SK-N-SH (cell line): ENCODE measurements around the gene KPTN. TPM values are rescaled to one million over a fixed set of nuclear protein-coding genes. Genes with fewer than 3 reads are reported as not detected.

Experiments
- CTCF ChIA-PET: fragments of 300-600, 350-600 bp; formaldehyde crosslinking; extraction: SDS; loops from one replicate; lab custom pipeline; 2021; lab: Yijun Ruan, JAX
- POLR2A ChIA-PET: fragments of 350-600 bp; sonication (Branson Sonifier 250); formaldehyde crosslinking; extraction: SDS; loops from one replicate; lab custom pipeline; 2020; ENCODE audit warnings: antibody characterized with exemption, inconsistent platforms; lab: Yijun Ruan, JAX
- DNase-seq: peaks from one replicate; pipeline ENCODE4 v3.0.0; 2012
- H2AFZ ChIP-seq: fragments of 200-600 bp; sonication (generic); 2 replicates; pipeline ENCODE4 v1.8.1; 2016; ENCODE audit warnings: antibody characterized with exemption, mild to moderate bottlenecking, low read depth
- H3F3A ChIP-seq: fragments of 200-600 bp; sonication (generic); replicated peaks from 2 replicates; pipeline ENCODE3; 2016; ENCODE audit warnings: antibody characterized with exemption, mild to moderate bottlenecking; ENCODE audit not compliant: insufficient read depth
- H3K27ac ChIP-seq, 2 experiments: fragments of 200-500 bp in 1 of 2; fragments of 200-600 bp in 1 of 2; sonication (Bioruptor generic) in 1 of 2; sonication (generic), shearing (Covaris generic) in 1 of 2; 2 replicates each; pipeline versions ENCODE4 v1.5.1 to v1.6.1; 2014 to 2016; ENCODE audit warnings: low read depth in 2 of 2, inconsistent platforms in 1 of 2, low read length in 1 of 2, mild to moderate bottlenecking in 1 of 2, mixed read lengths in 1 of 2
- H3K27me3 ChIP-seq: fragments of 200-600 bp; sonication (generic), shearing (Covaris generic); 2 replicates; pipeline ENCODE4 v1.6.1; 2016; ENCODE audit warnings: mixed run types; ENCODE audit not compliant: insufficient read depth
- H3K36me3 ChIP-seq, 2 experiments: fragments of 200-500 bp in 1 of 2; fragments of 200-600 bp in 1 of 2; sonication (Bioruptor generic) in 1 of 2; sonication (generic) in 1 of 2; replicated peaks in 1 of 2; 2 replicates each; pipeline versions ENCODE3 to v1.5.1; 2014 to 2016; ENCODE audit warnings: low read length in 1 of 2, mild to moderate bottlenecking in 1 of 2; ENCODE audit not compliant: insufficient read depth in 2 of 2, control insufficient read depth in 1 of 2
- H3K4me1 ChIP-seq, 2 experiments: fragments of 200-500 bp in 1 of 2; fragments of 200-600 bp in 1 of 2; sonication (Bioruptor generic) in 1 of 2; sonication (generic), shearing (Covaris generic) in 1 of 2; 2 replicates each; pipeline versions ENCODE4 v1.5.1 to v1.6.1; 2014 to 2016; ENCODE audit warnings: low read depth in 1 of 2, low read length in 1 of 2, mixed run types in 1 of 2; ENCODE audit not compliant: insufficient read depth in 2 of 2, control insufficient read depth in 1 of 2
- H3K4me2 ChIP-seq: fragments of 200-600 bp; sonication (generic), shearing (Covaris generic); 2 replicates; pipeline ENCODE4 v1.6.1; 2017; ENCODE audit warnings: mixed run types
- H3K4me3 ChIP-seq, 2 experiments: fragments of 200-500 bp in 1 of 2; fragments of 200-600 bp in 1 of 2; sonication (Bioruptor generic) in 1 of 2; sonication (generic), shearing (Covaris generic) in 1 of 2; 2 replicates each; pipeline versions ENCODE4 v1.5.1 to v1.8.1; 2014 to 2016; ENCODE audit warnings: low read depth in 2 of 2, inconsistent platforms in 1 of 2, low read length in 1 of 2, mild to moderate bottlenecking in 1 of 2, mixed read lengths in 1 of 2, moderate library complexity in 1 of 2
- H3K79me2 ChIP-seq: fragments of 200-600 bp; sonication (generic); 2 replicates; pipeline ENCODE4 v1.8.1; 2017; ENCODE audit warnings: mild to moderate bottlenecking; ENCODE audit not compliant: insufficient read depth
- H3K9ac ChIP-seq: fragments of 200-600 bp; sonication (generic); 2 replicates; pipeline ENCODE4 v1.6.1; 2017; ENCODE audit warnings: mixed run types
- H3K9me2 ChIP-seq: fragments of 200-600 bp; sonication (generic); 2 replicates; pipeline ENCODE4 v1.6.1; 2017; ENCODE audit warnings: mixed run types
- H3K9me3 ChIP-seq: fragments of 200-600 bp; sonication (generic); 2 replicates; pipeline ENCODE4 v1.6.1; 2017; ENCODE audit warnings: mixed run types, mild to moderate bottlenecking, moderate library complexity
- H4K20me1 ChIP-seq: fragments of 200-600 bp; sonication (generic); 2 replicates; pipeline ENCODE4 v1.6.1; 2017; ENCODE audit warnings: mild to moderate bottlenecking, mixed run types; ENCODE audit not compliant: insufficient read depth
- CHD2 ChIP-seq: fragments of 150-350 bp; IDR thresholded peaks from 2 replicates; pipeline ENCODE4 v1.6.1; 2018; ENCODE audit warnings: low read length; ENCODE audit not compliant: partially characterized antibody
- EP300 ChIP-seq, 2 experiments: IDR thresholded peaks; 2 replicates each; pipeline versions ENCODE4 v1.4.0 to v1.6.1; 2012; ENCODE audit warnings: borderline replicate concordance in 1 of 2, low read depth in 1 of 2, low read length in 1 of 2
- GABPA ChIP-seq: IDR thresholded peaks from 2 replicates; pipeline ENCODE4 v1.4.0; 2012; ENCODE audit warnings: low read depth, mild to moderate bottlenecking
- IRF3 ChIP-seq: fragments of 150-350 bp; IDR thresholded peaks from 2 replicates; pipeline ENCODE4 v1.6.1; 2016; ENCODE audit warnings: mild to moderate bottlenecking, low read depth, low read length
- MEF2A ChIP-seq: IDR thresholded peaks from 2 replicates; pipeline ENCODE4 v1.4.0; 2012; ENCODE audit warnings: low read depth, borderline replicate concordance
- MXI1 ChIP-seq: IDR thresholded peaks from 2 replicates; pipeline ENCODE4 v1.6.1; 2012; ENCODE audit warnings: mild to moderate bottlenecking, low read depth, low read length, improper control_type of control experiment
- RFX5 ChIP-seq: IDR thresholded peaks from 2 replicates; pipeline ENCODE4 v1.6.1; 2012; ENCODE audit warnings: mild to moderate bottlenecking, improper control_type of control experiment, low read length
- SIN3A ChIP-seq: IDR thresholded peaks from 2 replicates; pipeline ENCODE4 v1.6.1; 2012; ENCODE audit warnings: low read depth, mild to moderate bottlenecking, low read length, moderate library complexity, borderline replicate concordance
- TCF12 ChIP-seq: IDR thresholded peaks from 2 replicates; pipeline ENCODE4 v1.4.0; 2012
- YY1 ChIP-seq: IDR thresholded peaks from 2 replicates; pipeline ENCODE4 v1.4.0; 2012; ENCODE audit warnings: low read depth, mild to moderate bottlenecking
- ZBTB33 ChIP-seq: IDR thresholded peaks from 2 replicates; pipeline ENCODE4 v1.4.0; 2012; ENCODE audit warnings: low read depth, borderline replicate concordance
- WGBS: methylation state at CpG from one replicate; pipeline ENCODE4 v1.1.6; 2017; ENCODE audit warnings: low lambda C conversion rate; 5-methylcytosine and 5-hydroxymethylcytosine counted together
- polyA plus RNA-seq, 3 experiments: library from polyadenylated mRNA; depleted of rRNA; stranded (reverse); fragments of >200 nt; gene quantifications; 2 replicates each; pipeline ENCODE4 v1.2.3, GENCODE V29; 2012
- TF ChIP-seq, protein P1 (sequence below): IDR thresholded peaks from 2 replicates; pipeline ENCODE4 v1.6.1; 2012; ENCODE audit warnings: mild to moderate bottlenecking, low read depth, low read length, moderate library complexity
- TF ChIP-seq, protein P2 (sequence below): fragments of 200-600 bp; sonication (generic); IDR thresholded peaks from 2 replicates; pipeline ENCODE4 v1.6.1; 2017; ENCODE audit warnings: antibody characterized with exemption, mild to moderate bottlenecking, moderate library complexity

KPTN gene
- polyA plus RNA-seq, 1 of the 3 experiments (the other 2 are of a cell fraction) = 15.8 TPM

DNA sequence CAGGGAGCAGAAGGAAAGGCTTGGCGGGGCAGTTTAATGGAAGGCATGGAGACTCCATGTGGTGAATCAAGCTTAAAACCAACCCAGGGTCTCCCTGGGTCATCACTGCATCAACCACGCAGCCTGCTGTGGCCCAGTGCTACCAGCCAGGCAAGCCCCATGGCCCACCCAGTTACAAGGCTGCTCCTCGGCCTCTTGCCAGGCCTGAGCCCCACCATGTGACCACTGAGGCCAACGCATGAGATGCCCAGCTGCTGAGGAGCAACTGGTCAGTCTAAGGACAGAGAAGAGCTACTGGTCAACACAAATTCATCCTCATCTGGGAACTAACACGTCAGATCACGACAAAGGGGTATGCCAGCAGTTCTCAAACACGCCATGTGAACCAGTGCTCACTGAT is 15.4 kb upstream of the KPTN start:
- Histone ChIP-seq H3K9me2 (no peaks in the 10 kb centered on the region), H3K79me2 (peaks cover 5% of the 10 kb centered on the region; the same call in 1 of the 2 replicates), H3K36me3 (peaks cover 15 to 55% of the 10 kb centered on the region in 2 experiments), H3K27me3 (no peaks in the 10 kb centered on the region), H2AFZ (no peak overlapping the region), H3F3A (no peaks in the 10 kb centered on the region), H3K4me1 (peaks cover 0 to 49% of the 10 kb centered on the region in 2 experiments; a peak in 1 of 4 replicates), H3K4me2 (no peak overlapping the region), H3K27ac (peak overlapping the region in 1 of 2 experiments; percentile 84; a peak in 2 of 4 replicates), H3K9me3 (no peaks in the 10 kb centered on the region), H4K20me1 (no peaks in the 10 kb centered on the region), H3K9ac (no peak overlapping the region), H3K4me3 (no peak overlapping the region)
- no peak for TF ChIP-seq RFX5
- no peak for TF ChIP-seq EP300 (IDR thresholded peaks at IDR 0.05; ENCODE audit: borderline replicate concordance in 1 of 2, low read depth in 1 of 2, low read length in 1 of 2)
- TF ChIP-seq, protein P1, sequence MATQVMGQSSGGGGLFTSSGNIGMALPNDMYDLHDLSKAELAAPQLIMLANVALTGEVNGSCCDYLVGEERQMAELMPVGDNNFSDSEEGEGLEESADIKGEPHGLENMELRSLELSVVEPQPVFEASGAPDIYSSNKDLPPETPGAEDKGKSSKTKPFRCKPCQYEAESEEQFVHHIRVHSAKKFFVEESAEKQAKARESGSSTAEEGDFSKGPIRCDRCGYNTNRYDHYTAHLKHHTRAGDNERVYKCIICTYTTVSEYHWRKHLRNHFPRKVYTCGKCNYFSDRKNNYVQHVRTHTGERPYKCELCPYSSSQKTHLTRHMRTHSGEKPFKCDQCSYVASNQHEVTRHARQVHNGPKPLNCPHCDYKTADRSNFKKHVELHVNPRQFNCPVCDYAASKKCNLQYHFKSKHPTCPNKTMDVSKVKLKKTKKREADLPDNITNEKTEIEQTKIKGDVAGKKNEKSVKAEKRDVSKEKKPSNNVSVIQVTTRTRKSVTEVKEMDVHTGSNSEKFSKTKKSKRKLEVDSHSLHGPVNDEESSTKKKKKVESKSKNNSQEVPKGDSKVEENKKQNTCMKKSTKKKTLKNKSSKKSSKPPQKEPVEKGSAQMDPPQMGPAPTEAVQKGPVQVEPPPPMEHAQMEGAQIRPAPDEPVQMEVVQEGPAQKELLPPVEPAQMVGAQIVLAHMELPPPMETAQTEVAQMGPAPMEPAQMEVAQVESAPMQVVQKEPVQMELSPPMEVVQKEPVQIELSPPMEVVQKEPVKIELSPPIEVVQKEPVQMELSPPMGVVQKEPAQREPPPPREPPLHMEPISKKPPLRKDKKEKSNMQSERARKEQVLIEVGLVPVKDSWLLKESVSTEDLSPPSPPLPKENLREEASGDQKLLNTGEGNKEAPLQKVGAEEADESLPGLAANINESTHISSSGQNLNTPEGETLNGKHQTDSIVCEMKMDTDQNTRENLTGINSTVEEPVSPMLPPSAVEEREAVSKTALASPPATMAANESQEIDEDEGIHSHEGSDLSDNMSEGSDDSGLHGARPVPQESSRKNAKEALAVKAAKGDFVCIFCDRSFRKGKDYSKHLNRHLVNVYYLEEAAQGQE = no peak
- TF ChIP-seq ZBTB33 = no peak
- TF ChIP-seq MXI1 = no peak
- TF ChIP-seq, protein P2, sequence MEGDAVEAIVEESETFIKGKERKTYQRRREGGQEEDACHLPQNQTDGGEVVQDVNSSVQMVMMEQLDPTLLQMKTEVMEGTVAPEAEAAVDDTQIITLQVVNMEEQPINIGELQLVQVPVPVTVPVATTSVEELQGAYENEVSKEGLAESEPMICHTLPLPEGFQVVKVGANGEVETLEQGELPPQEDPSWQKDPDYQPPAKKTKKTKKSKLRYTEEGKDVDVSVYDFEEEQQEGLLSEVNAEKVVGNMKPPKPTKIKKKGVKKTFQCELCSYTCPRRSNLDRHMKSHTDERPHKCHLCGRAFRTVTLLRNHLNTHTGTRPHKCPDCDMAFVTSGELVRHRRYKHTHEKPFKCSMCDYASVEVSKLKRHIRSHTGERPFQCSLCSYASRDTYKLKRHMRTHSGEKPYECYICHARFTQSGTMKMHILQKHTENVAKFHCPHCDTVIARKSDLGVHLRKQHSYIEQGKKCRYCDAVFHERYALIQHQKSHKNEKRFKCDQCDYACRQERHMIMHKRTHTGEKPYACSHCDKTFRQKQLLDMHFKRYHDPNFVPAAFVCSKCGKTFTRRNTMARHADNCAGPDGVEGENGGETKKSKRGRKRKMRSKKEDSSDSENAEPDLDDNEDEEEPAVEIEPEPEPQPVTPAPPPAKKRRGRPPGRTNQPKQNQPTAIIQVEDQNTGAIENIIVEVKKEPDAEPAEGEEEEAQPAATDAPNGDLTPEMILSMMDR = no peak
- TF ChIP-seq YY1 = no peak
- TF ChIP-seq TCF12 = no peak
- TF ChIP-seq MEF2A = no peak
- TF ChIP-seq GABPA = no peak
- TF ChIP-seq CHD2 = no peak
- no peak for TF ChIP-seq IRF3
- no peak for TF ChIP-seq SIN3A
- DNase-seq = no peak
- CTCF ChIA-PET = interaction anchor here (0.8 to 8.8 kb wide), 4 partner anchors 16 to 63 kb away, joined by 3 to 67 read pairs (median 31); partner anchors contain the start of genes KPTN and NAPA
- 100% methylated on average over 6 of the region's 7 CpGs for WGBS
- POLR2A ChIA-PET = no interaction called here
